ENCODE data around the gene RASSF1. TPM values are rescaled to one million over a fixed set of nuclear protein-coding genes. Genes with fewer than 3 reads are reported as not detected.

RASSF1 gene
- total RNA-seq, 1 donor from 2014 or later = 27.8 TPM

DNA sequence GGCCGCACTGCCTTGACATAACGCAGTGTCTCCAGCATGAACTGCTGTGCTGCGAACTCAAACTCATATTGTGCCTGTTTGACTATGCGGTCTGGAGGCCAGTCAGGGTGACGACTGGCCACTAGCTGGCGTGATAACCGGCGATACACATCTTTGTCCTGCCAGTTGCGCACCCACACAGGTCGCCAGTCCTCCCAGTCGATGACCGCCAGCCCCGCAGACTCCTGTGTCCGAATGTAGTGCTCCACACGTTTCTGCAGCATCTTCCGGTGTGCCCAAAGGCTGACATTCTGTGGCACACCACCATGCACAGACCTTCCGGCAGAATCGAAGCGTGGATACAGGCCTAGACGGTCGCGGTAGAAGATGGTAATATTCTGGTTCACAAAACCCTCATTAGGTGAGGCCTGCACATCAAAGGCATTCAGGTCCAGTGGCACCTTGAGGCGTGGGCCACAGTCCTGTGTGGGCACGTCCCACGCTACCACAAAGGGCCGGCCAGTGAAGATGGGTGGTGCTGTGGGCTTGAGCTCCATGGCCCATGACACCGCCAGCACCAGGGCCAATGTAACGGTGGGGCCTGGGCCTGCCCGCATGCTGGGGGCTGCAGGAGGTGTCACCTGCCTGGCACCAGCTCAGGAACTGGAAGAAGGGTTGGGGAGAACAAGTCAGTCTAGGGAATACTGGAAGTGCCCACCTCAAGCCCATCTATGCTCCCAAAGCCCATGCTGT, 20.6 kb downstream of the RASSF1 start:
- TF ChIP-seq, protein P1, sequence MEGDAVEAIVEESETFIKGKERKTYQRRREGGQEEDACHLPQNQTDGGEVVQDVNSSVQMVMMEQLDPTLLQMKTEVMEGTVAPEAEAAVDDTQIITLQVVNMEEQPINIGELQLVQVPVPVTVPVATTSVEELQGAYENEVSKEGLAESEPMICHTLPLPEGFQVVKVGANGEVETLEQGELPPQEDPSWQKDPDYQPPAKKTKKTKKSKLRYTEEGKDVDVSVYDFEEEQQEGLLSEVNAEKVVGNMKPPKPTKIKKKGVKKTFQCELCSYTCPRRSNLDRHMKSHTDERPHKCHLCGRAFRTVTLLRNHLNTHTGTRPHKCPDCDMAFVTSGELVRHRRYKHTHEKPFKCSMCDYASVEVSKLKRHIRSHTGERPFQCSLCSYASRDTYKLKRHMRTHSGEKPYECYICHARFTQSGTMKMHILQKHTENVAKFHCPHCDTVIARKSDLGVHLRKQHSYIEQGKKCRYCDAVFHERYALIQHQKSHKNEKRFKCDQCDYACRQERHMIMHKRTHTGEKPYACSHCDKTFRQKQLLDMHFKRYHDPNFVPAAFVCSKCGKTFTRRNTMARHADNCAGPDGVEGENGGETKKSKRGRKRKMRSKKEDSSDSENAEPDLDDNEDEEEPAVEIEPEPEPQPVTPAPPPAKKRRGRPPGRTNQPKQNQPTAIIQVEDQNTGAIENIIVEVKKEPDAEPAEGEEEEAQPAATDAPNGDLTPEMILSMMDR (IDR thresholded peaks at IDR 0.05; ENCODE audit: partially characterized antibody, unreplicated experiment) = no peak
- no peaks in the 10 kb centered on the region for H3K36me3 Mint-ChIP-seq (ENCODE audit: unreplicated experiment)
- H3K4me3 Mint-ChIP-seq (ENCODE audit: unreplicated experiment) = peak overlapping the region; percentile 94
- peak overlapping the region; percentile 96 for H3K27ac Mint-ChIP-seq (ENCODE audit: unreplicated experiment)
- H3K9me3 Mint-ChIP-seq (ENCODE audit: unreplicated experiment) = peaks cover 6% of the 10 kb centered on the region
- peaks cover 16% of the 10 kb centered on the region for H3K4me1 Mint-ChIP-seq (ENCODE audit: low read depth, unreplicated experiment)
- DNase-seq = no peak
- H3K27me3 Mint-ChIP-seq (ENCODE audit: unreplicated experiment) = peaks cover 14% of the 10 kb centered on the region

DNA sequence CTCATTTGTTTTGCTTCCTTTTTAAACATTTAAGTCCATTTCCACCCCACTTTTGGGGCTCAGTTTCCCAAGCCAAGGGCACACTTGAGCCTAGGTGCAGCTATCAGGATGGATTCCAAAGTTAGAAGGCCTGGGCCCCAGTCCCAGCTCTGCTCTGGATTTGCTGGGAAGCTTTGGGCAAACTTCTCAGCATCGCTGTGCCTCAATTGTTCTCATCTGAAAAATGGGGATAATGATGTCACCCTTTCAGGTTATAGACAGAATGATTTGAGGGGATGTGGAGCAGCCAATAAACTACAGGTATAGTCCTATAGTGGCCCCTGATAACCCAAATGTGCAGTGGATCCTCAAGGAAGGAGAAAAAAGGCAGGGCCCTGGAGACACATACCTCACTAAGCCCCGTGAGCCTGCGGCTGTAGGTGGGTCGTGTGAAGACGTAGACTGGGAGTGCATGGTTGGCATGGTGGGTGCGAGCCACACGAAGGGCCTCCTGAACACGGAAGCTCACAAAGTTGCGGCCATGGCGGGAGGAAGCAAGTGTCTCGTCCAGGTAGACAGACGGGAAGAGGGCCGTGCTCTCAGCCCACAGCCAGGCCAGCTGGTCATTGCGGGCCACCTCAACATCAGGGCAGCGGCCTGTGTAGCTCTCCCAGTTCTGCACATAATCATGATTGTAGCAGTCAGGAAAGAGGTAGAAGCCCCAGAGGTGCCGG, 21.3 kb downstream of the RASSF1 start:
- Mint-ChIP-seq H3K36me3 (ENCODE audit: unreplicated experiment) (no peaks in the 10 kb centered on the region), H3K4me1 (ENCODE audit: low read depth, unreplicated experiment) (peaks cover 12% of the 10 kb centered on the region), H3K9me3 (ENCODE audit: unreplicated experiment) (peaks cover 4% of the 10 kb centered on the region), H3K4me3 (ENCODE audit: unreplicated experiment) (peak overlapping the region; percentile 94), H3K27me3 (ENCODE audit: unreplicated experiment) (peaks cover 14% of the 10 kb centered on the region), H3K27ac (ENCODE audit: unreplicated experiment) (no peak overlapping the region)
- no peak for DNase-seq
- TF ChIP-seq, protein P1 (IDR thresholded peaks at IDR 0.05; ENCODE audit: partially characterized antibody, unreplicated experiment) = no peak

DNA sequence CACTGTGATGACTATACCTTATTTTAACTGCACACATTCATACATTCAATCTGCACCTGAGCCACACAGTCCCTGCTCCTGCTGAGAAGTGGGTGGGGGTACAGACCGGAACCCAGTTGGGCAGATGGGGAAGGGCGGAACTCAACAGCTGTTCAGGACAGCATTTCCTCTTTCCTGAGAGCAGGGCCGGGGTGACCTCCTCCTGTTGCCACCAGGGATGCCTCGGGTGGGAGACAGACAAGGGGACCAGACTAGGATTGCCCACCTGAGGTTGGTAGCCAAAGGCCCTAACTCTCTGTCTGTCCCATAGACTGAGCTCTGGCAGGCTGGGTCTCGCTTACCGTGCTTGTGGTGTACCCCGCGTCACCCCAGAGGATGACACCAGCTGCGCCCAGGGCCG, 22.0 kb downstream of the RASSF1 start:
- H3K27ac Mint-ChIP-seq (ENCODE audit: unreplicated experiment) = no peak overlapping the region
- peak overlapping the region; percentile 52 for H3K4me3 Mint-ChIP-seq (ENCODE audit: unreplicated experiment)

DNA sequence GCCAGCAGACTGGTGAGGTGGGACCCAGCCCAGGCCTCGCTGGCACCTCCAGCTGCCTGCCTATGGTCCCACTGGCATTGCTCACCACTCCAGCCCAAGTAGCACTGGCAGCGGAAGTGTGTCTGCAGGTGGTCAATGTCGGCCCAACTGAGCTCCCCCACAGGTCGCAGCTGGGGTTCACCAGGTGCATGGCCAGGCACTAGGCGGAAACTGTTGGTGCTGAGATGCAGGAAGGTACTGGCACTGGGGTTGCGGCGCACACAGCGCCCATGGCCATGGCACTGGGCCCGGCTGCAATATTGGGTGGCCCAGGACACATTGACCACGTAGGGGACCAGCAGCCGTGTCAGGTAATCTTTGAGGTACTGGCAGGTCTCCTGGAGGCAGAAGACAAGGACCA, 22.5 kb downstream of the RASSF1 start:
- Mint-ChIP-seq H3K4me3 (ENCODE audit: unreplicated experiment) (no peak overlapping the region), H3K27ac (ENCODE audit: unreplicated experiment) (no peak overlapping the region), H3K27me3 (ENCODE audit: unreplicated experiment) (peaks cover 15% of the 10 kb centered on the region), H3K4me1 (ENCODE audit: low read depth, unreplicated experiment) (peaks cover 12% of the 10 kb centered on the region), H3K9me3 (ENCODE audit: unreplicated experiment) (peaks cover 5% of the 10 kb centered on the region), H3K36me3 (ENCODE audit: unreplicated experiment) (peaks cover 6% of the 10 kb centered on the region)
- DNase-seq = no peak
- TF ChIP-seq, protein P1 (IDR thresholded peaks at IDR 0.05; ENCODE audit: partially characterized antibody, unreplicated experiment) = no peak

More for the DNA sequence above, 22.0 kb downstream of the RASSF1 start:
- Mint-ChIP-seq H3K4me1 (ENCODE audit: low read depth, unreplicated experiment) (peaks cover 12% of the 10 kb centered on the region), H3K9me3 (ENCODE audit: unreplicated experiment) (peaks cover 4% of the 10 kb centered on the region), H3K36me3 (ENCODE audit: unreplicated experiment) (peaks cover 4% of the 10 kb centered on the region), H3K27me3 (ENCODE audit: unreplicated experiment) (peaks cover 14% of the 10 kb centered on the region)
- no peak for DNase-seq
- TF ChIP-seq, protein P1 (IDR thresholded peaks at IDR 0.05; ENCODE audit: partially characterized antibody, unreplicated experiment) = no peak

DNA sequence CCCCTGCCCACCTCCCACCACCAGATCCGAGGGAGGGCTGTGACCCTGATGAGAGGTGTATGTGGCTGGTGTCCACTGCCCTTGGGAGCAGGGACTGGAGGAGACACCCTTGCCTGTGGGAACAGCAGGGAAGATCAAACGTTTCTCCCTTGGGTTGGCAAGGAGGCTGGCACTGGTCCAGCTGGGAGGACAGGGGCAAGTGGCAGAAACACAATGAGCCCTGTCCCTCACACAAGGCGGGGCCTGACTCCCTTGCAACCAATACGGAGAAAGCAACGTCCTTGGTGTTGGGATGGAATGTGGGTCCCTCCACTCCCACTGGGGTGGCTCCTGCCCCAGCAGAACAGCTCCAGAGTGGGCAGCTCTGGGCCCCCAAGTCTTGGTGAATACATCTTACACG, 23.3 kb downstream of the RASSF1 start:
- Mint-ChIP-seq H3K27me3 (ENCODE audit: unreplicated experiment) (peaks cover 16% of the 10 kb centered on the region), H3K4me1 (ENCODE audit: low read depth, unreplicated experiment) (peaks cover 12% of the 10 kb centered on the region), H3K36me3 (ENCODE audit: unreplicated experiment) (peaks cover 6% of the 10 kb centered on the region), H3K27ac (ENCODE audit: unreplicated experiment) (no peak overlapping the region), H3K4me3 (ENCODE audit: unreplicated experiment) (peak overlapping the region; percentile 9), H3K9me3 (ENCODE audit: unreplicated experiment) (peaks cover 3% of the 10 kb centered on the region)
- TF ChIP-seq, protein P1 (IDR thresholded peaks at IDR 0.05; ENCODE audit: partially characterized antibody, unreplicated experiment) = no peak
- no peak for DNase-seq
